Stimulated activated naive CD4-positive, alpha-beta T cell (primary cell): ENCODE measurements around the gene DHX40.
"Not testable (repeated sequence)": the region's sequence is repeated elsewhere in the genome, so short reads cannot be mapped to it uniquely, and the experiment has no call there.

Experiments
- DNase-seq, 6 experiments: peaks; one replicate each; lab custom pipeline; 2025; lab: John Stamatoyannopoulos, UW

DHX40 gene

DNA sequence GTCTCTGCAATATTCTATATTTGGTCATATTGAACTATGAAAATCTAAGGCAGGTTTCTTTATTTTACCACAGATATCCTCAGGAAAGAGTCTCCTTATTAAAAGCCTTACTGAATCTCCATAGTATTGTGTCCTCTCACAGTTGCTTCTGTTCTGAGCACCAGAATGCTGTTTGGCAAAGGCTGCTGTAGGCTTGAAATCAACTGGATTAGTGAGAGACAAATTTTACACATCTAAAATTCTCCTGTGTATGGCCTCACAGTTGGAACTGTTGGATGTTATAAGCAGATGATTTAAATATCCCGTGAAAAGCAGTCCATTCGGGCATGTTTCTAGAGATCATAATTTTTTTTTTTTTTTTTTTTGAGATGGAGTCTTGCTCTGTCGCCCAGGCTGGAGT, 63.8 kb downstream of the DHX40 start:
- DNase-seq, result no peak

DNA sequence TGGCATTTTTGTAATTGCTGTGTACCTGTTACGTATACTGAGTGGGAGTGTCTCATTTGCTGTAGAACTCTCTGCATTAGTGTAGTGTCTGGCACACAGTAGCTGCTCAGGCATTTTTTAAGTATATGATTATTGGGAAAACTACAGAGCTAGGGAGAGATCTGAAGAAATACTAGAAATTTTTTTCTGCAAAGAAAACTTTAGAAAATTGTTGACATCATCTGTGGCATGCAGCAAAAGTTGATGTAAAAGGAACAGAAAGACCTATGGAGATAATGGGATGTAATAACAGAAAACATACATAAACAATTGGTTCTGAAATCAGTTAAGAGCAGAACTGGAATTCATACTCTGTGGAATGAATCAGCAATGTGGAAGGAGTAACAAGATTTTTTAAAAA, 65.9 kb downstream of the DHX40 start:
- no peak for DNase-seq

DNA sequence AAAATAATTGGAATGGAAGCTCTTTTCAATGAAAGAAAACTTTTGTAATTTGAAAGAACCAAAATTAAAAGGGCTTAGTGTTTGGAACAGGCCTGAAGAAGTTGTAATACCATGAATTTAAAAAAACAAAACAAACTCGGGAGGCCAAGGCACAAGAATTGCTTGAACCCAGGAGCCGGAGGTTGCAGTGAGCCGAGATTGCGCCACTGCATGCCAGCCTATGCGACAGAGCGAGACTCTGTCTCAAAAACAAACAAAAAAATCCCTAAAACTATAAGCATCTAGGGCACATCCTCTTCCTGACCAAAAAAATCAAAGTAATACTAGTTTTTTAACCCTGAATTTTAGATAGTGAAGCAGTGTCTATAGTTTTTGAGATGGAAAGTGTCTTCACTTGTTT, 67.0 kb downstream of the DHX40 start:
- DNase-seq, result no peak

DNA sequence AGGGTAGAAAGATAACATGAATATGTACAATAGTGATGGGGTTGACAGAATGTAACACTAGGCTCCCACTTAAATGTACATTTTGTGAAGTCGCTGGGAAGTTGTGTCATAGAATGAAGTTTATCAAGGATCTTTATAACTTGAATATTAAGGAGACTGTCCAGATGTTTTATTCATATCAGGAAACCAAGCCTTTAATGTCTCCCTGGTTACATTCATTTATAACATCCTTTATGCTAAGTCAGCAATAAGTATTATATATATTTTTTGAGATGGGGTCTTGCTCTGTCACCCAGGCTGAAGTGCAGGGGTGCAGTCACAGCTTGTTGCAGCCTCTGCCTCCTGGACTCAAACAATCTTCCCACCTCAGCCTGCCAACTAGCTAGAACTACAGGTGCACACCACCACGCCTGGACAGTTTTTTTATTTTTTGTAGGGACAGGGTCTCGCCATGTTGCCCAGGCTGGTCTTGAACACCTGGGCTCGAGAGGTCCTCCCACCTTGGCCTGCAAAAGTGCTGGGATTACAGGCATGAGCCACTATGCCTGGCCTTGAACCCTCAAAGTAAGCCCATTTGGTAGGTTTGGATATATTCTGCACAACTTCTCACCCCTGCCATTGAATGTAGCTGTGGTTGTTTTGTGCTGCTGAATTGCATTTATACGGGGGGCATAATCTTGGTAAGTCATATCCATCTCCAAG, 68.4 kb downstream of the DHX40 start:
- no peak for DNase-seq

DNA sequence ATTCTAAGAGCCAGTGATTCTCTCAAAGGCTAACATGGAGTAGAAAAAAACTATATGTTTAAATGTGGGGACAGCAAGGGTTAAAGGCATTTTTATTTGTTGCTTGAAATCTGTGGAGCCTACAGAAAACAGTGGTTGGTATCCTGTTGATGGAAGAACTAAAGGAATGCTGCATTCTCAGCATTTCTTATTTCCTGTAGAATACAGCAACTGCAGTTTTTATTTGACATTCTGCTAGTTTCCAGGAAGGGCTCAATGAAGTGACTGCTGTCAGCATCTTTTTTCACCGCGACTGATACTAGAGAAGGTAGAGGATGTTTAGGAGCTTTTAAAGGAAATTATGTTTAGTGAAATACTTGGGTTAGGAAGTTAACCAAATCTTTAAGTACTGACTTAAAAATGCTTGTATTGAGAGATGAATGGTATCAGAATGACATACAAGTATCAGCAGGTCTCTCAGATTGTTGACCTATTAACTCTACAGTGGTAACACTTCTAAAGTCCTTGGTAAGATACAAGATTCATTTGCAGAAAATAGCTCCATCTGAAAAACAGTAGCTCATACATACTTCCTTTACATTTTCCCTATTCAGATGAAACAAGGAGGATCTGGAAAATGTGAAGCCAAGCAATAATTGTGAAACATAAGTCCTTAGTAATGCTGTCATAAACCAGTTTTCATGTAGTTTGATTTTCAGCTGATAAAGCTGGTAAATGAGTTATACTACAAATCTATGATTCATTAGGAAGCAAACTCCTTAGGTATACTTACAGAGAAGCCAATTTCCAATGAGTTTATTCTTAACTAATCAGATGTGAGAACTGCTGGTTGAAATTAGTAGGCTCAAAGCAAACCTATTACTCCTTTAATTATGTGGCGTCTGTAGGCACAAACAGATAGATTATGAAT, 69.5 kb downstream of the DHX40 start:
- no peak for DNase-seq

DNA sequence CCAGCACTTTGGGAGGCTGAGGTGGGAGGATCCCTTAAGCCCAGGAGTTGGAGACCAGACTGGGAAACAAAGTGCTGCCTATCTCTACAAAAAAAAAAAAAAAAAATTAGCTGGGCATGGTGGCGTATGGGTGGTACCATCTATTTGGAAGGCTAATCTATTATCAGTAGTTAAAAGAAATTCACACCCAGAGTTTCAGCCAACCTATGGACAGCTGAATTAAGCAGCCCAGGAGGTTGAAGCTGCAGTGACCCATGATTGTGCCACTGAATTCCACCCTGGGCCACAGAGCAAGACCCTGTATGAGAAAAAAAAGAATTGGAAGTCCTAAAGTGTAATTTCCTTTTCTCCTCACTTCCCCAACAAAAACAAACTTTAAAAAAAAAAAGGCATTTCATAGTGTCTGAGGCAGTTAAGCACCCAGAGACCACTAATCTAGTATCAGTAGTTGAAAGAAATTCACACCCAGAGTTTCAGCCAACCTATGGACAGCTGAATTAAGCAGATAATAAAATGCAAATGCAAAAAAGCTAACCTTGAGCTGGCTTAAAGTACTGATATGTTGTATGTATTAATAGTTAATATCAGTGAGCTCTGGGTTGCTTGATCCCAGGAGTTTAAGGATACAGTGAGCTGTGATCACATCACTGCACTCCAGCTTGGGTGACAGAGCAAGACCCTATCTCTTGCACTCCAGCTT, 72.4 kb downstream of the DHX40 start:
- no peak for DNase-seq

DNA sequence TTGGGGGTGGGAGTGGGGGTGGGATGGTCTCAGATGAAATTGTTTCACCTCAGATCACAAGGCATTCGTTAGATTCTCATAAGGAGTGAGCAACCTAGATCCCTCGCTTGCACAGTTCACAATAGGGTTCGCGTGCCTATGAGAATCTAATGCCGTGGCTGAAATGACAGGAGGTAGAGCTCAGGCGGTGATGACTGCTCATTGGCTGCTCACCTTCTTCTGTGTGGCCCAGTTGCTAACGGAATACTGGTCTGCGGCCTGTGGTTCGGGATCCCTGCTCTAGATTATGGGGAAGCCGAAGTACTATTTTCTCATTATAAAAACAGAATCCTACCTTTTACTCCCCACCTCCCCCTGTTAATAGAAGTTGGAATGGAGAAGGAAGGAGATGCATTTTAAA, 73.1 kb downstream of the DHX40 start:
- no peak for DNase-seq

DNA sequence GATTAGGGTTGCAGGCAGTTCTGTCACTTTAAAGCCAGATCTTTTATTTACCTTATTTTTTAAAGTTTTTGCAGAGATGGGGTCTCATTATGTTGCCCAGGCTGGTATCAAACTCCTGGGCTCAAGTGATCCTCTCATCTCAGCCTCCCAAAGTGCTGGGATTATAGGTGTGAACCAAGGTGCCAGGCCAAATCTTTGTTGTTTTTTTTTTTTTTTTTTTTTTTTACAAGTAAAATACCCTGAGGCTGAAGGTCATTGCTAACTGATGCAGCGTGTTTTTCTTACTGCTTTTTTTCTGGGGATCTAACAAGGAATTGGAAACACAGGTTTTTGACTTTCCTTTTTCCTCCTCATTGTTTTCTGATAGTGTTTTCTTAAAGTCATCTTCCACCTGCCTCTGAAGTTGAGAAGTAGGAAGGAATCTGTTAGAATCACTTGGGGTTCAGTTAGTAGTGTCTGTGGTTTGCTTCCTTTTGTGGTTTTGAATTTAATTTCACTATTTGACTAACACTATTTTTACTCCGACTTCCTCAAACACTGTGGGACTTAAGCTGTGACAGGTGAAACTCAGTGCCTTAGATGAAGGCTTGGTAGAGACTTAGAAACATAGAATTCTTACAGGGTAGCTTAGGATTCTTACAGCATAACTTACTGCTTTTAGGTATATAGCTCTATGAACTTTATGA, 76.5 kb downstream of the DHX40 start:
- DNase-seq, result peak in 3 of 6 experiments; percentile 12 to 44 (median 27)

DNA sequence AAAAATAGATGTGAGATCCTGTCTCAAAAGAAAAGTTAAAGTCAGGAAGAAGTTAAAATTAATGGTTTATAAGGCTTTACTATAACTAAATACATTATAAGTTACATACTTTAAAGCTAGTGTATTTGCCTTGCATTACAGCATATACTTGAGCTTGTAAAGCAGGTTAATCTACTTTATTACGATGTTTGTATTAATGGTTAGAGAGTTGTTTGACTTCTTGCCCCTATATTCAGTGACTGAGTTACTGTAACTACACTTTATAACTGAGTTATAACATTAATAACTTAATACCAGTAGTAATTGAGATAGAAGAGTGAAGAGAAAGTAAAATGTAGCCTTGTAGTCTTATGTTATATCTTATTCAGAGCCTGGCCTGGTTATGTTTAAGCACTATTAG, 77.2 kb downstream of the DHX40 start:
- DNase-seq, result no peak

DNA sequence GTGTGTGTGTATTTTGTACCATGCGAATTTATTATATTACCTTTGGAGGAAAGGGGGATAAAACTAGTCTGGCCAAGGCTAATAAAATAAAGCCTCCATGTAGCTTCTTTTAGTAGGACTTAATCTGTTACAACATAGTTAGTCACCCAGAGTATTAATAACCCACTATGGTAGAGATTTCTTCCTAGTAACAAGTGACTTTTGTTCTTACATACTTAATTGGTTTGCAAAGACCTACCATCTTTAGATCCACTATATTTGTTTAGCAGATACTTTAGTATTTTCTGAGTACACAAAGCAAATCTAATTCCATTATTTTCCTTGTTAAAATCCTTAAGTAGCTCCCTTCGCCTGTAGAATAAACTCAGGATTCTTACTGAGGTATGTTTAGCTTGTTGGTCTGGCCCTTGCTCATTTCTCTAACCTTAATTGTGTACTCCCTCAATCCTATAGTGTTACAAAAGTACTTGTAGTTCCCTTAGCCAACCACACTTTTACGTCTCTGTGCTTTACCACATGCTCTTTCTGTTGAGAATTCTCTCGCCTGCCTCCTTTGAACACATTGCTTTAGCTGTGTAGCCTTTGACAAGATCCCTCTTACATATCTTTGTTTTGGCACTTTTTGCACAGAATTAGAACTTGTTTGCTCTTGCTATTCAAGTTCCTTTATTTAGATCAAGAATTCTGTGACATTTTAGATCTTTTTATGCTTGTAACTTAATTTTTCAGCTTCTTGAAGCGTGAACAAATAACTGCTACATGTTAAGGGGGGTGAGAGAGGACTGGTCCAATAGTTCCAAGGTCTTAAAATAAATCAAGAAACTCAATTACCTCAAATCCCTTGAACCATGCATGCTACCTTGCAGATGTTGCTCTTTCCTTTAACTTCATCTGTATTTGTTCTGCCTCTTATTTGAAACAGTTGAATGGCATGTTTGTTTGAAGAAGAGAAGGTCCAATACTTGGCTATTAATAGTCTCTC, 78.0 kb downstream of the DHX40 start:
- DNase-seq, result no peak

DNA sequence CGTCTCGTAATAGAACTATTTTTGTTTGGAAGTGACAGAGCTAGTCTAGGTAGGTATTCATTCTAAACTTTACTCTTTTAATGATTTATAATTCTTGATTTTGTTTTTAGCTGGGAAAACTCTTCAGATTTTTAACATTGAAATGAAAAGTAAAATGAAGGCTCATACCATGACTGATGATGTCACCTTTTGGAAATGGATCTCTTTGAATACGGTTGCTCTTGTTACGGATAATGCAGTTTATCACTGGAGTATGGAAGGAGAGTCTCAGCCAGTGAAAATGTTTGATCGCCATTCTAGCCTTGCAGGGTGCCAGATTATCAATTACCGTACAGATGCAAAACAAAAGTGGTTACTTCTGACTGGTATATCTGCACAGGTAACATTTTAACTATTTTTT, 81.9 kb downstream of the DHX40 start:
- DNase-seq, result no peak

DNA sequence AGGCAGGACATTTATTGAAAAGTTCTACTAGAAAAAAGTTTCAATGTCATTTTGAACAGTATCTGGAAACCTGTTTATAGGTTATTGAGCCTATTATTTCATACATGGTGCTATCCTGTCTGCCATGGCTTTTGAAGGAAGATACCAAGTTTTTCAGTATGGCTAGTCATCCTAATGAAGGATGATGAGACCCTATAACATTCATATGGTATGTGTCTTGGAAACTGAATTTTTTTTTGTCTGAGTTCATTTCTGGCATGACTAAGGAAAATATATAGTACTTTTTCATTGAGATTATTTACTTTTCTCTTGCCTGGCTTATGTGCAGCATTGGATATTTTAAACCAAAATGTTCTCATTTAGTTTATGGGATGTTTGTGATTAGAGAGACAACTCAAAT, 84.5 kb downstream of the DHX40 start:
- no peak for DNase-seq

DNA sequence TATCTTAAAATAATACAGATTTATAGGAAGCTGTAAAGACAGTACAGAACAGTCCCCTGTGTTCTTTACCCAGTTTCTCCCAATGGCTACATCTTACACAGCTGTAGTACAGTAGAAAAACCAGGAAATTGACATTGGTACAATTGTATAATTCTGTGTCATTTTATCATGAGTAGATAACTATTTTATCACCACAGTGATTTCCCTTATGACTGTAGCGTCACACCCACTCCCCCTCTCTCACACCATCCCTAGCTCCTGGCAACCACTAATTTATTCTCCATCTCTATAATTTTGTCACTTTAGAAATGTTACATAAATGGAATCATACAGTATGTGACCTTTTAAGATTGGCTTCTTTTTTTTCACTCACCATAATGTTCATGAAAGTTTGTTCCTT, 85.2 kb downstream of the DHX40 start:
- no peak for DNase-seq

DNA sequence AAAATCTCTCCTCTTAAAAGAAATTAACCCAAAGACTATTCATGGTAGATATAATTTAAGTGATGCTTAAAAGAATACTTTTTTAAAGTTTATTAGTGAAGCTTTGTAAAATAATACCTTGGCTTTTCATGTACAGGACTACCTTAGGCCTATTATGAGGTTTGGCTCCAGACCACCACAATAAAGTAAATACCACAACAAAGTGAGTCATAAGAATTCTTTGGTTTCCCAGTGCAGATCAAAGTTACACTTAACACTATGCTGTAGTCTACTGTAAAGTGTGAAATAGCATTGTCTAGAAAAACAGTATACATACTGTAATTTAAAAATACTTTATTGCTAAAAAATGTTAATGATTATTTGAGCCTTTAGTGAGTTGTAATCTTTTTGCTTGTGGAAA, 85.9 kb downstream of the DHX40 start:
- no peak for DNase-seq

DNA sequence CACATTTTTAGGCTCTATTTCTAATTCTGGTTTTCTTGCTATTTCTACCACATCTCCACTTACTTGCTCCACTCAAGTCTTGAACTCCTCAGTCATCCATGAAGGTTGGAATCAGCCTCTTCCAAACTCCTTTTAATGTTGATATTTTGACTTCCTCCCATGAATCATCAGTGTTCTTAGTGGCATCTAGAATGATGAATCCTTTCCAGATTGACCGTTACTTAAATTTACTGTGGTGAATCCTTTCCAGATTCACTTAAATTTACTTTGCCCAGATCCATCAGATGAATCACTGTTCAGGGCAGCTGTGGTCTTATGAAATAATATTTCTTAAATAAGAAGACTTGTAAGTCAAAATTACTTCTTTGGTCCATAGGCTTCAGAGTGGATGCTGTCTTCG, 86.7 kb downstream of the DHX40 start:
- DNase-seq, result no peak

DNA sequence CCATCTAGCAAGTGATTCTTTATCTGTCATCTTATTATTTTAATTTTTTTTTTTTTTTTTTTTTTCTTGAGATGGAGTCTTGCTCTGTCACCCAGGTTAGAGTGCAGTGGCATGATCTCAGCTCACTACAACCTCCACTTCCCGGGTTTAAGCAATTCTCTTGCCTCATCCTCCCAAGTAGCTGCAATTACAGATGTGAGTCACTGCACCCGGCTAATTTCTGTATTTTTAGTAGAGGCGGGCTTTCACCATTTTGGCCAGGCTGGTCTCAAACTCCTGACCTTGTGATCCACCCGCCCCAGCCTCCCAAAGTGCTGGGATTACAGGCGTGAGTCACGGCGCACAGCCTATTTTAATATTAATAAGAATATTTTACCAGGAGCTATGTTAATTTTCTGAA, 91.2 kb downstream of the DHX40 start:
- not testable (repeated sequence) for DNase-seq
